Renal pelvis (tissue), 4 donors: Measurements from ENCODE around the gene BPIFB6. TPM values are rescaled to one million over a fixed set of nuclear protein-coding genes. Genes with fewer than 3 reads are reported as not detected.
A peak's percentile ranks its signal among the peaks of the same experiment; 100 is the strongest.

ENCODE experiments used
- DNase-seq: peaks from one replicate; pipeline ENCODE4 v3.0.0-alpha.2; 2013
- polyA plus RNA-seq, 3 donors: library from polyadenylated mRNA; unstranded; fragments of 120-200 nt; gene quantifications; one replicate each; pipeline ENCODE4 v1.2.1, GENCODE V29; 2013; ENCODE audit not compliant: insufficient read length in 3 of 3

BPIFB6 gene
- polyA plus RNA-seq, 3 donors, result not detected

DNA sequence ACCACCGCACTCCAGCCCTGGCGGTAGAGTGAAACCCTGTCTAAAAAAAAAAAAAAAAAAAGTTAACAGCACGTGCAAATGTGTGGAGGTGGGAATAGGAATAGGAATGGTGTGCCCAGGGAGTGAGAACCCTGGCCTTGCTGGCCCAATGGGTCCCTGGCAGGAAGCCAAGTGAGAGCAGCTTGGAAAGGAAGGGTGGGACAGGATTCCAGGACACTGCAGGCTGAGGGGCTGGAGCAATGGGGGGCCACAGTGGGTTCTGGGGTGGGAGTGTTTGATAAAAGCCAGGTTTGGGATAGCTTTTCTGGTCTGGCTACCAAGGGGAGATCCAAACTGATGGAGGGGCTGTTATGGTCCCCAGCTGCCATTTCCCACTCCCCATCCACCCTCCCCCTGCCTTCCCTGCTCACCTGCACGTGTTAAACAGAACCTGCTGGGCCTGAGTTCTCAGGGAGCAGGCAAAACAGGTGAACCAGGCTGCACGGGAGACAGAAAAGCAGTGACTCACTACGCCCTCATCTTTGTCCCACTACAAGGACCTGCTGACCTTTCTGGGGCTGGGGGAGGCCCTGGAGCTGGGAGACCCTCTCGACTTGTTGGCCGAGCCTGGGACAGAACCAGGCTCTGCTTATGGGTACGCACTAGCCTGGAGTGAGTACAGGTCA is 30.5 kb upstream of the BPIFB6 start:
- no peak for DNase-seq

DNA sequence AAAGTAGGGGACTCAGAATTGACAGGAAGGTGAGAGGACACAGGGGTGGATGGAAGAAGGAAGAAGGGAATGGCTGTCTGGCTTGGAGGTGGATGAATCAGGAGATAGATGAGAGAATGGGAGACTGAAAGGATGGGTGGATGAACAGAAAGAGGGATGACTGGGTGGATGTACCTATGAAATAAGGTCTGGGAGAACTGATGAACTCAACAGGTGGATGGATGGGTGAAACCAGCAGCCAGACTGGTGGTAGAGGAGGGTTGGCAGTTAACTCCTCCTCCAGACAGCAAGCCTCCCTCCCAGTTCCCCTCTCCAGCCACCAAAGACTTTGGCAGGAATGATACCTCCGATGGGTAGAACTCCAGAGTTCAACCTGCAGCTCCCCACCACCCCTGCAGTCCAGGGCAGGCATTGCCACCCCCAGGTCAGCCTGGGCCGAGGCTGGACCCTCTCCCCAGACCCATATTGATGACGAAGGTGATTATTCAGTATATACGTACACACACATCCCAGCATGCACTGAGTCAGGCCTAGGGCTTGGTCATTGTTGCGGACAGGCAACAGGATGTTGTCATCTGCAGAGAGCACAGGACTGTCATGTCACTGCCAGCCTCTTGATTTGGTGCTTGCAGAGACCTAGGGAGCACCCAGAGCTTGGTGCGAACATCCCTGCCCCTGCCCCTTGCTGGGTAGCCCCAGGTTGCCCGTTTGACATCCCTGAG is 29.2 kb upstream of the BPIFB6 start:
- no peak for DNase-seq

DNA sequence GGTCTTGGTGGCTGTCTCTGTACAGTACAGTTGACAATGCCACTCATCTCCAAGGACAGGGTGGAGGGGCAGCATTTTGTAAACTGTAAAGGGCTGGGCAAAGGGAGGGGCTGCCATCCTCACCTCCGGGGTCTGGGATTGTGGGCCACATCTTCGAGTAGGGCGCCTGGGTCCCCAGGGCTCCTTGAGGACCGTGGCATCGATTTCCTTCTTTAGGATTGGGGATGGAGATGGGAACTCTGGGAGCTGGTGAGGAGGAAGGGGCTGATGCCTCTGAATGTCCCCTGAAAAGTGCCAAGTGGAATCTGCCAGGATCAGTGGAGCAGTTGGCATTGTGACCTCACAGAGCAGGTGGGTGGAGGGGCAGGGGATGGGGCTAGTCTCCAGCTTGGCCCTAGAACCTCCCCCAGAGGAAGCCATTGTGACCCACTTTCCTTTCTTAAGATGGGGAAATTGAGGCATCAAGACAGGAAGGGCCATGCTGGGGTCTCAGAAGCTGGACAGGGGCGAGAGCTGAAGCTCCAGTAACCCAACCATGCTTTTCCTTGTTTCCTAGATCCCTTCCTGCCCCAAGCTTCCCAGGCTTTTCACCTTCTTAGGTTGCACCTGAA is 27.2 kb upstream of the BPIFB6 start, which contains the start of gene SUN5:
Gene SUN5 (minus strand): TSS at position 293 of the 611 bp plus-strand sequence. CDS start 93 bp downstream, at position 200.
- no peak for DNase-seq

DNA sequence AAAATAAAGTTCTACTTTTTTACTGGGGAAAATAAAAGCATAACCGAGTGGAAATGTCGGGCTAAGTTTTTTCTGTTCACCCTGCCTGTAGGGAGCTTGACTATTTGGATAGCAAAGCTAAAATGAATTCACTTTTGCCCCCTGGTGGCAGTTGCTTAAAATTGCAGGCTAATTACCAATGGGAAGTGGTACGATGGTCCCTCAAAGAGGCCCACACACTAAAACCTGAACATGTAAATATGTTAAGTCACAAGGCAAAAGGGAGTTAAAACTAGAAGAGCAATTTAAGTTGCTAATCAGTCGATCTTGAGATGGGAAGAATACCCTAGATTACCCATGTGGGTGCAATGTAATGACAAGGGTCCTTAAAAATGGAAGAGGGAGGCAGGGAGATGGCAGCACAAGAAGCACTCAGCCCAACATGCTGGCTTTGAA is 26.3 kb upstream of the BPIFB6 start:
- DNase-seq, result no peak

DNA sequence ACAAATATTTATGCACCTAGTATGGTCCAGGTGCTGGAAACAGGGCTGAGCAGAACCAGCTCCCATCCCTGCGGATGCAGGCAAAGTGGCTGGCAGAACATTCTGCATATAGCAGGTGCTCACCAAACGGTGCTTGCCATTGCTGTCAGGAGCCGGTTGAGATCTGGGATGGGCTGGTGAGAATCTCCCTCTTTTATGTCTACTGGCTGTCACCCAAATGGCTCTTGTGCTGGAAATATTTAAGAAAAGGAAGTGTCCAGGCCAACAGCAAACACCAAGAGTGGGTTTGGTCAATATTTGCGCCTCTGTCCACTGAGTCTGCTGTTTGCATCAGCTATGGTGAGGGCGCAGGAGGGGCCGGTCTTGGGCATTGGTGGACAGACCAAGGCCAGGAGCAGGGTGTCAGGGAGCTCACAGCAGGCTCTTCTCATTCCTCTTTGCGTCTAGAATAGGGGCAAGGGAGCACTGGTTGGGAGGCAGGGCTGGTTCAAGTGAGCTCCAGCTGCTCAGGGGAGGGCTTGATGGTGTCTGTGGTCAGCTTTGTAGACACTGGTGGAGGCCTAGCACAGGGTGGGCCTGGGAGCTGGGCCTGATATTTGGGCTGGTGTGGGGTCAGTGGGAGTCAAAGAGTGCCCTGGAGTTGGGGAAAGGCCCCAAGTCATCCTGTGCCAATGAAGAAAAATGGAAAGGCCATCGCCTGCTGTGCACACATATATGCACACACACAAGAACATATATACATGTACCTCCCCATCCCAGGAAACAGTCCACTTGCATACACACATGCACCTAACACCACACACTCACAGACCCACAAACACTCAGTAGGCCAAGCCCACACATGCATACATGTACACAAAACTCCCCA is 25.3 kb upstream of the BPIFB6 start:
- DNase-seq, result no peak

DNA sequence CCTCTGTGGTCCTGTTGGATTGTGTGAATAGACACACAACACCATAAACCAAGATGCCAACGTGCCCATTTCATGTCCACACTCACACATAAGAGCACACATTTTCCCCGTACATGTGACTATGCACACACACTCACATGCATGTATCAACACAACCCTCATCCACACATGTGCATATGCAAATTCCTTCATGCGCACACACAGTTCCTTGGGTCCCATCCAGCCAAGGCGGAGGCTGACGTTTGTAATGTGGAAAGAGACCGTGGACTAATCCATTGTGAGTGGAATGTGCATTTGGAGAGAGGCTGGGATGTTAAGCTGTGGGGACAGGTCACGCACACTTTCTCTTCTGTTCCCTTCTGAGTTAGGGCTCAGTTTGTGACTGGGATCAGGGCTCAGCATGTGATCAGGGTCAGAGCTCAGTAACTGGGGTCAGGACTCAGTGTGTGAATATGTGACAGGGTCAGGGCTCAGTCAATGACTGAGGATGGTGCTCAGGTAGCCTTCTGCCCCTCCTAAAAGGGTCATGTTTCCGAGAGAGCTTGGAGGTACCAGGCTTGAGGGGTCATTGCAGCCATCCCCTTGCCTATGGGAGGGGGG is 24.6 kb upstream of the BPIFB6 start:
- DNase-seq, result no peak

DNA sequence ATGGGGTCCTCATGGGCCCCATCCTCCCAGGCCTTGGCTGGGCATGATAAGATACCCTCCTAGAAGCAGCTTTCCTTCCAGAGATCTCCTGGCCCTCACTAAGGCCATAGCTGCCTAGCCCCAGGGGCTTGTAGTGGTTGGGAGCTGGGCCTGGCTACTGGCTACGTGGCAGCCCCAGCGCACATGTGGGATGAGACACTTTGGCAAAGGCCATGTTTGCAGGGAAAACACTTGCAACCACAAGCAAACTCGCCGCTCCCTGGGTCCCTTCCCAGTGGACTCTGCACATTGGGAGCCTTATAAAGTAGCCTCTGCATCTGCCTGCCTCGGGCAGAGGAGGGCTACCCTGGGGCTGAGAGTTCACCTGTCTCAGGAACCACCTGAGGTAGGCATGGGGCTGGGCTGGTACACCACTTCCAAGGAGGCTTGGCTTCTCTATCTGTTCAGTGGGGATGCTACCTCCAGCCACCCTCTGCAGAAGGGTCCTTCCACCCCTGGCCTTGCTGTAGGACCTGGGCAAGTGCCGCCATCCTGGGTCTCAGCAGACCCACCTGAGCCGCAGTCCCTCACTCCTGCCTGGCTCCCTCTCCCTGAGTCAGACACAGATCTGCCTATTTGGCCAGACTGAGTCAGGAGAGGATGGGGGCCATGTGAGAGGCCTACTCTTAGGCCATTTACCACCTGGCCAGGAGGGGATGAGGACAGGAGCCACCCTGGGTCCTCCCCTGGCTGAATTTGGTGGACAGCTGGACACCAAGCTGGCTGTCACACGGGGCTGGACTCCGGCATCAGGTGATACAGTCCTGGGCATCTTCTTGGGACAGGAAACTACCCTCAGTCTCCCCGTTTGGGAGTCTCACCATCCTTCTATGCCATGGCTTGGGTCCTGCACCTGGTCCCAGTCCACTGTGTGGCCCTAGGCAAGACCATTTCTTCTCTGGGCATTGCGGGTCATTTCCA is 23.8 kb upstream of the BPIFB6 start, which contains the start of gene BPIFB2:
Gene BPIFB2 (plus strand): TSS at position 329 of the 960 bp plus-strand sequence. CDS start 871 bp downstream, outside the sequence.
- no peak for DNase-seq

DNA sequence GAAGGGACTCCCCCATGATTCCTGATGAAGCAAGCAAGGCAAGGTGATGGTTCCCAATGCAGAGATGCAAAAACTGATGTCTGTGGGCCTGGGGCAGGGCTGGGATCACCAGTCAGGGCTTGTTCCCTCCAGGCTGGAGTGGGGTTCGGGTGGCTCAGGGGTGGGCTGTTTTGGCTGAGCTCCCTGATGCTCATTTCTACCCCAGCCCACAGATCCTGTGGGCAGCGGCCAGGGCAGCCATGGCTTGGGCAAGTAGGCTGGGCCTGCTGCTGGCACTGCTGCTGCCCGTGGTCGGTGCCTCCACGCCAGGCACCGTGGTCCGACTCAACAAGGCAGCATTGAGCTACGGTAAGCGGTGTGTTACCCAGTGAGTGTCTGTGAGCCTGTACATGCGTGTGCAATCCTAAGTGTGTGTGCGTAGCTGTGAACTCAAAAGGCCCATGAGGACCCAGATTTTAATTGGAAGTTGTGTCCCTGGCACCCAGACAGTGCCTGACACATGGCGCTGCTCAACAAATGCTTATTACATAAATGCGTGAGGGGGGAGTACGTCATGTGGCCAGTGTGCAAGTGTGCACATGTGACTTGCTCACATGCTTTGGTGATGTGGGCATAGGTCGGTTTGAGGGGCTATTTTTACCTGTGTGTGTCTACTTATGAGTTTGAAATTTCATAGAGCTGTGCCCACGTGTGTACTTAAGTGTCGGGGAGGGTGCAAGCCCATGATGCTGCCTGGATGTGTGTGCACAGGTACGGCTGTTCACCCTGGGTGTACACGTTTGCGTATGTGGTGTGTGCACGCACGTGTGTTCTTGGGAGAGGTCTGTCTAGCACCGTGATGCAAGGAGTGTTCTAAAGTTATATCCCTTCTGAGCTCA is 22.9 kb upstream of the BPIFB6 start:
- DNase-seq, result no peak

DNA sequence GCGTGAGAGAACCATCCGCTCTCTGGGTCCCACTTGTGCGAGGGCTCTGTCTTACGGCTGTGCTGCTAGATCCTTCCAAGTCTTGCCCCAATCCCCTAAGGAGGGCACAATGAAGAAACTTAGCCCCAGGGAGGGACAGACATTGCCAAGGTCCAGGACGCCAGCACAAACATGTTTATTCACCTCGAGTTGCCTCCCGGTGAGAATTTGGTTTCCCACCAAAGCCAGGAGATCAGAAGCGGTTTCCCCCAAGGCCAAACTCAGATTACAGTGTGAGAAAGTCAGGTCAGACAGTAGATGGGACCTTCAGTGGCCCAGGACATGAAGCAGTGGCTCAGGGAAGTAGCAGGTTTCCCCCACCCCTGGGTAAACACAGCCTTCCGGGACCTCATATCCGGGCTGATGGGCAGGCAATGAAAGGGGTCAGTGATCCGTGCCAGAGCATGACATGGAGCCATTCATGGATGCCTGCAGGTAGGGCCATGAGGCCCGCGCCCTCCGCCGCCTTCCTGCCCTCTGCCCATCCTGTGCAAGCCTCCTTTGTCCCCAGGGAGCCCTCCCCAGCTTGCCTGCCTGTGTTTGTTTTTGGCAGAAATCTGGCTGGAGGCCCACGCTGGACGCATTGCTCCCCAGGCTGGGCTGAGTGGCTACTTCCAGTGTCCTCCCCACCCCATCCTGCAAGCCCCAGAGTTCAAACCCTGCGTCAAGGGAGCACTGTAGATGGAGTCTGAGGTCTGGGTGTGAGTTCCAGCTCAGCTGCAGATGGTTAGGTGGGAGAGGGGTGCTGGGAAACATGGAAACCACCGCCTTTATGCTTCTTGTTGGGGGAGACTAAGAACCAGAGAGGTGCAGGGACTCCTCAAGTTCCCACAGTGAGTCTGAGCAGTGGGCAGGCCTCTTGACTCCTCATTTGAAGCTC is 22.0 kb upstream of the BPIFB6 start:
- peak; percentile 37 for DNase-seq

DNA sequence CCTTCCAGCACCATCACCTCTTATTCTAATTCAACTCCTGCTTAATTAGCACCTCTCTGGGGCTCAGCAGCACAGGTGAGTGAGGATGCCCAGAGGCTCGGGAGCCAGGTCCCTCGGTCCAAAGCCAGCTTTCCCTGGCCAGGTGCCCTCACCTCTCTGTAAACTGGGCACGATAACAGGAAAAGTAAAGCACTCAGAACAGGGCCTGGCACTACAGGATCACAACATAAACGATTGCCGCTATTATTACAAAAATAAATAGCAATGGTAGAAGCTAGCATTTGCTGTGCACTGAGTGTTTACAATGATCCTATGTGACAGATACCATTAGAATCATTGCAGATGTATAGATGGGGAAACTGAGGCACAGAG is 21.3 kb upstream of the BPIFB6 start:
- no peak for DNase-seq

DNA sequence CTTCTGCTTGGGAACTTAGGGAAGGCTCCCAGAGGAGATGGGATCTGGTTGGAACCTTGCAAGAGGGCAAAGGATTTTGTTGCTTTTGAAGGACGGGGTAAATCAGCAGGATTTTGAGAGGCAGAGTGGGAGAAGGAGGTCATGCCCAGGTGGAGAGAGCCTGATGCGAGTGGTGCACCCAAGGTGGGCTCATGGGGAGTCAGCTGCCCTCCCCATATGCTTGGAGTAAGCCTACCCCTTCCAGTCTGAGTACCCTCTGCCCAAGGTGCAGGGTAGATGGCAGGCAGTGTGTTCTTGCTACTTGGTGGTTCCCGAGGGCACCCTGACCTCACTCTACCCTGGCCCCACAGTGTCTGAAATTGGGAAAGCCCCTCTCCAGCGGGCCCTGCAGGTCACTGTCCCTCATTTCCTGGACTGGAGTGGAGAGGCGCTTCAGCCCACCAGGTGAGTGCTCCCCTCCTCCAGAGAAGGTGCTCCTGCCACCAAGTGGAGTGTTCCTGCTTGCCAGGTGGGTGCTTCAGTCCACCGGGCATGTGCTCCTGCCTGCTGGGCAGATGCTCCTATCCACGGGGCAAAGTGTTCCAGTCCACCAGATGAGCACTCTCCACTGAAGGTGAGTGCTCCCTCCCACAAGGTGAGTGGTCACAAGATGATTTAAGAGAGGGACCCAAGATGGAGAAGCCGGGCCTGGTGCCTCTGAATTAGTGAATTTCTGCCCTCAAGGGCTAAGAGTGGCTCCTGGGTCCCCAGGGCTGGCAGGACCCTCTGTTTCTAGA is 20.6 kb upstream of the BPIFB6 start:
- DNase-seq, result no peak

DNA sequence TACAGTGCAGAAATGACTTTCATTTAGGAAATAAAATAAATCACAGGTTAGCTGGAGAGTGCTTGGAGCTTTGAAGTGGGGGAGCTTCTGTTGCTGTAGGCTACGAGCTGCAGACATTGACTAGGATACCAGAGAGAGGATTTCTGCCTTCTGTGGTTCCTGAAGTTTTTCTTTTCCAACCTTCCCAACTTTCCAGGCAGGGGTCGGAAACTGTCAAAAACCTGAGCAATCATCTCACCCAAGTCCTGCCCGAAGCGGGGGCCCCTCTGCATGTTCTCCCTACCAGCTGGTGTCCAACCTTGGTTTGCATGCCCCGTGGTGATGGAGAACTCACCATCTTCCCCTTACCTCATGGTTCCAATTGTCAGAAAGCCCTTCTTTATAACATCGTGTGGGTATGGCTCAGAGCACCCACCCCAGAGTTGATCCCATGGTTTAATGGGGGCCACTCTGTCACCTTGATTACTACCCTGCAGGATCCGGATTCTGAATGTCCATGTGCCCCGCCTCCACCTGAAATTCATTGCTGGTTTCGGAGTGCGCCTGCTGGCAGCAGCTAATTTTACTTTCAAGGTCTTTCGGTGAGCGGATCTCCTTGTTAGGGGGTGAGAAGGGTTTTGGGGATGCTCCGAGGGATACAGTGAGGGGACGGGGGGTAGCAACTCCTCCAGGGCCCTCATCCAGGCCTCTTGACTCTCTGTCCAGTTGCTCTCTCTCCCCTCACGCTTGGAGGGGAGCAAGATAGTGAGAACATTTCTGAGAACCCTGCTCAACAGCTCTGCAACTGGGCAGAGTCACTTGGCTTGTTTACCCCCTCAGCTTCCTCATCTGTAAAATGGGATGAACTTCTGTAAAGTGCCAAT is 18.9 kb upstream of the BPIFB6 start:
- no peak for DNase-seq

DNA sequence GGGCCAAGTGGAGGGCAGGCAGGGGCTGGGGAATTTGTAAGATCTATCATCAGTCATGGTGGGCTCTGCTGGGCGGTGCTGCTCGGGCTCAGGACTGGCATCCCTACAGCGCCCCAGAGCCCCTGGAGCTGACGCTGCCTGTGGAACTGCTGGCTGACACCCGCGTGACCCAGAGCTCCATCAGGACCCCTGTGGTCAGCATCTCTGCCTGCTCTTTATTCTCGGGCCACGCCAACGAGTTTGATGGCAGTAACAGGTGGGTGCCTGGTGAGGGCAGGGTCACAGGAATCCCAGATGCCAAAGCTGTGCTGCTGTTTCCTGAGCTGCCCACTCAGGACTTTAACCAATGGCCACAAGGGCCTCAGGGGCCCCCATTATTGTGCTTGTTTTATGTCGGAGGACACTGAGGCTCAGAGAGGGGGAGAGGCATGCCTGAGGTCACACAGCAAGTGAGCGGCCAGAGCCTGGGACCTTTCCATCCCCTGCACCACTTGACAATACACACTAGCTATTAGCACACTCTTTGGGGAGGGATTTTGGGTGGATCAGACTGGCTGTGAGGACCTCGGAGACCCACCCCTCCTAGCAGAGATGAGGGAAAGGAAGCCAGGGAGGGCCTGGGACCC is 17.6 kb upstream of the BPIFB6 start:
- no peak for DNase-seq

DNA sequence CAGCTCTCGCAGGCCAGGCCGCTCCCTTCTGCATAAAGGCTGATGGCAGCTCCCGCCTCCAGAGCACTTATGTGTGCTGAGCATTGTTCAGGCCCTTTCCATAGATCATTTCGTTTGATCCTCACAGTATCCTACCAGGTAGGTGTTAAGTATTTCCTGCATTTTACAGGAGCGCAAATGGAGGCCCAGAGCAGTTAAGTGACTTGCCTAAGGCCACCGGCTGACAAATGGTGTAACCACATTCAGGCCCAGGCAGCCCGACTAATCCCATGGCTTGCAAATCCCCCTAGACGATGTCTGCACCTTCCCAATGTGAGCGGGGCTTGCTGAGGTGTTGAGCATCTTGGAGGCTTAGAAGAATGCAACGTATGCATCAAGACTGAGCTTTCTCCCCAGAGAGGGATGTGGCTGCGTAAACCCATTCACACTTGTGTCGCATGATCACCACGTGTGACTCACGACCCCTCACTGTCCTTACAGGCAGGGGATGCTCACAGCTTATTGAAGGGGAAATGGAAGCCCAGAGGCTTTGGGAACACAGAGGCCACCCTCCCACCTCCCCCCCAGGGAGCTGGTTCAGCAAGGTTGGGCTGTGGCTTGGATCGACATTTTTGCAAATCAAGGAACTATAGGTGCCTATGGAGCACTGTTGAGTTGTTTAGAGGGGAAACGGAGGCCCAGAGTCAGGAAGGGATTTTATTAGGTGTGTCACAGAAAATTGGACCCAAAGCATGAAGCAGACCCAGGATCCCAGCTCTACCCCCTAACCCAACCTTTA is 16.9 kb upstream of the BPIFB6 start:
- DNase-seq, result no peak

DNA sequence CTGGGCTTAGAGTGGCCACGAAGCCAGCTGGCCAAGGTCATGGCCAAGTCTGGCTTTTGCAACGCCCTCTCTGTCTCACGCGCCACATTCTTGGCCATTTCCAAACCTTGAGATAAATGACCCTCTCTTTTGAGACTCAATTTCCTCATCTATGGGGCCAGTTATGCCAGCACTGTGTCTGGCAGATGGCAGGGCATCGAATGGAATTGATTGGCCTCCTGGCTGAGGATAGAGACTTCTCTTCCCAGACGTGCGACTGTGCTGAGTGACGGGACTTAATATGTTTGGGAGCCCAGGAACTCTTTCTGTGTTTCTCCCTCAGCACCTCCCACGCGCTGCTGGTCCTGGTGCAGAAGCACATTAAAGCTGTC is 16.3 kb upstream of the BPIFB6 start:
- no peak for DNase-seq
